ENCODE results near the gene PRR33.
"Not testable (repeated sequence)": the region's sequence is repeated elsewhere in the genome, so short reads cannot be mapped to it uniquely, and the experiment has no call there.

PRR33 gene

DNA sequence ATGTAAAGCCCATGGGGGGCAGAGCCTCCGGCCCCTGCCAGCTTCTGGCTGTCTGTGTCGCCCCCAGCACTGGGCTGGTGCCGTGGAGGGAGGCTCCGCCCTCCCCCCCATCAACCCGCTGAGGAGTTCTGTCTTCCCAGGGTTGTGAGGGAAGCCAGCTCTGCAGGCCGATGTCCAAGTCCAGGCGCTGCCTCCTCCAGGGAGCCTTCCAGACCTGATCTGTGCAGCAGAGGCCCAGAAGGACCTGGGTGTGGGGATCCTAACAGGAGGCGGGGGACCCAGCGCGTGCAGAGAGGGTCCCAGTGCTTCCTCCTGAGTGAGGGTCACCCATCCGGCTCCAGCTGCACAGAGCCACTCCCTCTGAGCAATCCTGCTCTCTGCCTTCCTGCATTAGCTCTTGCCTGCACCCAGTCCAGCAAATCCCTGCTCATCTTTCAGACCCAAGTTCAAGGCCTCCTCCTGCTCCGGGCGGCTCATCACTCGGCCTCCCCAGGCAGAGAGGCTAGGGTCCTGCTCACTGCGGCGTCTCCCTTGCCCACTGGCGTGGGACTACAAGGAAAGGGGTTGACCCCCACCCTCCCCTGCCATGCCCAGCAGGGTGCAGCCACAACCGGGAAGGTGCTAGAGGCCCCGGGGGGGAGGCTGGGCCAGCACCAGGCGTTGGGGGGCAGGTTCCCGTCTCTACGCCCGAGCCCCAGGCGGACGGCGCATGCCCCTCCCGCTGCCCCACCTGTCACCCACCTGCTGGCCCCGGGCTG lies 16.4 kb downstream of the PRR33 start:
- no peak for DNase-seq

DNA sequence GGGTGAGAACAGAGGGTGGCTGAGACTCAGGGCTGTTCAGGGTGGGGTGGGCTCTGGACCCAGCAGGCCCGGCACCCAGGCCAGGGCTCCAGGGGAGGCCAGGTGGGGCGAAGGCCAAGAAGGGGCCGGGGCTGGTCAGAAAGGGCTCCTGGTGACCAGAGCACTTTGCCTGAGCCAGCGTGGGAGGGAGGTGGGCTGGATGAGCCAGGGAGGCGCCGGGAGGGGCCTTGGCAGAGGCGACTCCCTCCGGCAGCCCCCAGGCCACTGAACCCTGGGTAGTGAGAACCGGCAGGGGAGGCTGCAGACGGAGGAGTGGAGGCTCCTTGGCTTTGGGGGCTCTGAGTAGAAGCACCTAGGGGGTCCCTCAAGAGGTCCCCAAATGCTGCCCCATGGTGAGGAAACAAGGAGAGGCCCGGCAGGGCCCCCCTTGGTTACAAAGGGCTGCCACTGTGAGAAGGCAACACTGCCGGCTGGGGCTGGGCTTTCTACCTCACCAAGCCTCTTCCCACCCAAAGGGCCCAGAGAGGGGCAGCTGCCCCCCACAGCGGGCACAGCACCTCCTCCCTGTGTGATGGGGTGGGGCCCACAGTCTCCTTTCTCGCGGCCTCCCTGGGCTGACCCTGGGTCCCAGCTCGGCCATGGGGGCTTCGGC lies 17.1 kb downstream of the PRR33 start:
- not testable (repeated sequence) for DNase-seq

DNA sequence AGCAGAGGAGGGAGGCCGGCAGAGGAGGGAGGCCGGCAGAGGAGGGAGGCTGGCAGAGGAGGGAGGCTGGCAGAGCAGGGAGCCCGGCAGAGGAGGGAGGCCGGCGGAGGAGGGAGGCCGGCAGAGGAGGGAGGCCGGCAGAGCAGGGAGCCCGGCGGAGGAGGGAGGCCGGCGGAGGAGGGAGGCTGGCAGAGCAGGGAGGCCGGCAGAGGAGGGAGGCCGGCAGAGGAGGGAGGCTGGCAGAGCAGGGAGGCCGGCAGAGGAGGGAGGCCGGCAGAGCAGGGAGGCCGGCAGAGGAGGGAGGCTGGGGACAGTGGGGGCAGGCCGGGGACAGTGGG lies 17.9 kb downstream of the PRR33 start:
- not testable (repeated sequence) for DNase-seq

DNA sequence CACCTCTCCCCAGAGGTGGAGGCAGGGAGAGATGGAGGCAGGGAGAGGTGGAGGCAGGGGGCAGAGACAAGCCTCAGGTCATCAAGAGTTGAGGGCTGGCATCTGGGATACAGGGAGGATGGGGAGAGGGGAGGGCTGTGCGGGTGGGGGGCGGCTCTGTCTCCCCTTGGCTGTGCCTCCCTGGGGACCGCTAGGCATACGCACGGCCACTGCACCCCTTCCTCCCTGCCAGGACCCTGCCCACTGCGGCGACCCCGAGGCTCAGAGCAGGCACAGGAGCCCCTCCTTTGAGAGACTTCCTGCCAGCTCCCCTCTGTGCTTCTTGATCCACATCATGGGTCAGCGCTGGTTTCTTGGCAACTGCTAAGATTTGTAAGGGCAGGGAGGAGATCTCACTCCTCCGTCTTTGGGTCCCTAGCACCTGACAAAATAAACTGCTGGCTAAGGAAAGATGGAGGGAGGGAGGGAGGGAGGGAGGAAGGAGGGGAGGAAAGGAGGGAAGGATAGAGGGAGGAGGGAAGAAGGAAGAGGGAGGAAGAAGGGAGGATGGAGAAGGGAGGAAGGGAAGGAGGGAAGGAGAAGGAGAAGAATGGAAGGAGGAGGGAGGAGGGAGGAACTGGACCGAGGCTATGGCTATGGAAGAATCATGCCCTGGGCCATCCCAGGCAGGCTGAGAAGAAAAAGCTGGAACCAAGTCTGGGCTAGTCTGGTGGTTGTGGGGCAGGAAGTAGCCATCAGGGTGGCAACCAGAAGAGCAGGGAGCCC lies 18.5 kb downstream of the PRR33 start:
- peak; percentile 29 for DNase-seq

DNA sequence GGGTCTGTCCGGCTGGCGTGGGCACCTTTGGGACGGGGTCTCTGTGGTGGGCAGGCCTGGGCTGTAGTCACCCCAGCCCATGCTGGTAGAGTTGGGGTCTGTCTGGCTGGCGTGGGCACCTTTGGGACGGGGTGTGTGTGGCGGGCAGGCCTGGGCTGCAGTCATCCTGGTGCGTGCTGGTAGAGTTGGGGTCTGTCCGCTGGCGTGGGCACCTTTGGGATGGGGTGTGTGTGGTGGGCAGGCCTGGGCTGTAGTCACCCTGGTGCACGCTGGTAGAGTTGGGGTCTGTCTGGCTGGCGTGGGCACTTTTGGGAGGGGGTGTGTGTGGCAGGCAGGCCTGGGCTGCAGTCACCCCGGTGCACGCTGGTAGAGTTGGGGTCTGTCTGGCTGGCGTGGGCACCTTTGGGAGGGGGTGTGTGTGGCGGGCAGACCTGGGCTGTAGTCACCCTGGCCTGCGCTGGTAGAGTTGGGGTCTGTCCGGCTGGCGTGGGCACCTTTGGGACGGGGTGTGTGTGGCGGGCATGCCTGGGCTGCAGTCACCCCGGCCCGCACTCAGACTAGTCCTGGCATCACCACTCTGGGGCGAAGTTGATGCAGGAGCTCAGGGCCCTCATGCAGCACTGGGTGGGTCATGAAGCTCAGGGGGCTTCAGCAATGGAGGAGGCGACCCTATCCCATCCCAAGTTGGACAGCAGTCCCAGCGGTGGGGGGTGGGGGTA lies 19.3 kb downstream of the PRR33 start:
- DNase-seq: no peak

DNA sequence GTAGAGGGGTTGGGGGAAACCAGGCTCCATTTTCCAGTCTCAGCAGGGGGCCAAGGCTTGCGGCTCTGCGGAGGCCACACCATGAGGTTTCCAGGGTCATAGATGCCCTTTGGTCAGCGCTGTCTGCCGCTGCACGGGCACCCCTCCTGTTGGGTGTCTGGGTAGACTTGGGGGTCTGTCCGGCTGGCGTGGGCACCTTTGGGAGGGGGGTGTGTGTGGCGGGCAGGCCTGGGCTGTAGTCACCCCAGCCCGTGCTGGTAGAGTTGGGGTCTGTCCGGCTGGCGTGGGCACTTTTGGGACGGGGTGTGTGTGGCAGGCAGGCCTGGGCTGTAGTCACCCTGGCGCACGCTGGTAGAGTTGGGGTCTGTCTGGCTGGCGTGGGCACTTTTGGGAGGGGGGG lies 20.2 kb downstream of the PRR33 start:
- no peak for DNase-seq

DNA sequence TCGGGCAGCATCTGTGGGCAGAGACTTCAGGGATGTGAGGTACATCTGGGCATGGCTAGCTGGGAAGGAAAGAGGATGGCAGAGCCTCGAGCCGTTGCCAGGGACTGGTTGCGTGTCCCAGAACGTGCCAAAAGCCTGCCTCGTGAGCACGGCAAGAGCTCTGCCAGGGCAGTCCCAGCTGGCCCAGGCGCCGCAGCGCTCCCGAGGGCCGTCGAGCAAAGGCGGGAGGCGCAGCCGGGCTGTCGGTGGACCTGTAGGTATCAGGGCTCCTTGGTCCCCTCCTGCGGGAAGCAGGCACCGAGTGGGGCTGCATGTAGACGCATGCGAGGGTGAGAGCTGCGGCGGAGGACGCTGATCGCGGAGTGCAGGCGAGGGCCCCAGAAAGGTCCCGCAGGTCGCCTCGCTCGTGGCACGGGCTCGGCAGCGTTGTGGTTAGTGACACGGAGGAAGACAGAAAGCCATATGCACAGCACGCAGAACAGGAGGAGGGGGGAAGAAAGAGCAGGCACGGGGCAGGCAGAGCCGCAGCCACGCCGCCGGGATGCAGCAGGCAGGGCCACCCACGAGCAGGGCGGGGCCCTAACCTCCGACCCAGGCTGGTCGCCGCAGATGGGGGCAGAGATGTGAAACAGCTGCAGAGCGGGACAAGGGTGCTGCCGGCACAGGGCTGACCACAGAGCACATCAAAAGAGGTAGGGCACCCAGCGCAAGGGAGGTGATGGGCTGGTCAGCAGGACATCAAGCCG lies 20.8 kb downstream of the PRR33 start:
- no peak for DNase-seq

DNA sequence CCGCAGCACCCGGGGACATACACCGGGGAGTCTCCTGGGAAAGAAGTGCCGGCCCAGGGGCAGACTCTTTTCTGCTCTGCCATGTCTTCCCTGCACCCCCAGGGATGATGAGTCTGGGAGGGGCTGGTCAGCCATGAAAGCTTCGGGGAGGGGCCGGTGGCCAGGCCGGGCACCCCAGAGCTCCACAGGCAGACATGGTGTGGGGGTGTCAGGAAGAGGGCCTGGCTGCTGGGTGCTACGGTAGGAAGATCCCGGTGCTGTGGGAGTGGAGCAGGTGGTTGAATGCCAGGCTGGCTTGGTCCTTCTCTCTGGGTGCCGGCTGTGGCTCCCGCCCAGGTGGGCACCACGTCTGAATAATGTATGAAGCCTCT lies 21.4 kb downstream of the PRR33 start:
- DNase-seq: no peak

DNA sequence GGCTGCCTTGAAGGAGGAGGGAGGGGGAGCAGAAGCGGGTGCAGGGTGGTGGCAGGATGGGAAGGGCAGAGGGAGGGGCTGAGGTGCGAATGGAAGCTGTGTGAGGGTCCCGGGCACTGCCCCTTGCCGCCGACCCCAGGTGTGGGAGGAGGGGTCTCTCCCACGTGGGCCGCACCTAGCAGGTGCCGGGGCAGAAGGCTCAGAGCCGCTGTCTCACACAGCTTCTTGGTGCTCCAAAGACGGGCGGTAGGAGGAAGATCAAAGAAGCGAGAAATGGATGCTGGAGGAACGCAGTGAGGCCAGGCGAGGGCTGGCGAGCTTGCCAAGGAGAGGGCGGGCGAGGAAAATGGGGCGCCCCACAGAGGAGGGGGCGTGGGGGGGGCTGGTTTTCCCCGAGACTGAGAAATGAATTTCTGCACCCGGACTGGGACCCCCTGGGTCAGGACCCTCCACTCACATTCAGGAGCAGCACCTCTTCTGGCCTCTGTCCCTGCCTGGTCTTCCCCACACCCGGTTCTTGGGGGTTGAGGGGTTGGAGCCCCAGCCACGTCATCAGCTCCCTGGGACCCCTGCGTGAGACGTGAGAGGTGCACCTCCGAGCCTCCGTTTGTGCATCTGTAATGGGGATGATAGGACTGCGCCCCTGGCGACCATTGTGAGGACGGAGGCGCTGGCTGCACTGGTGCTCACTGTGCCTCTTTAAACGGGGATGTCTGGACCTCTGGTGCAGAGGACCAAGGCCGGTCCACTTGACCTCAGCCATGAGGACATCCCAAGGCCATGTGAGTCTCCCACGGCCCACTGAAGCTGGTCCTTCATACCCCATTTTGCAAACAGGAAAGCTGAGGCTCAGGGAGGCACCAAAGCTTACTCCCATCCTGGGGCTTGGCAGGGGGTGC lies 22.0 kb downstream of the PRR33 start:
- DNase-seq: no peak

DNA sequence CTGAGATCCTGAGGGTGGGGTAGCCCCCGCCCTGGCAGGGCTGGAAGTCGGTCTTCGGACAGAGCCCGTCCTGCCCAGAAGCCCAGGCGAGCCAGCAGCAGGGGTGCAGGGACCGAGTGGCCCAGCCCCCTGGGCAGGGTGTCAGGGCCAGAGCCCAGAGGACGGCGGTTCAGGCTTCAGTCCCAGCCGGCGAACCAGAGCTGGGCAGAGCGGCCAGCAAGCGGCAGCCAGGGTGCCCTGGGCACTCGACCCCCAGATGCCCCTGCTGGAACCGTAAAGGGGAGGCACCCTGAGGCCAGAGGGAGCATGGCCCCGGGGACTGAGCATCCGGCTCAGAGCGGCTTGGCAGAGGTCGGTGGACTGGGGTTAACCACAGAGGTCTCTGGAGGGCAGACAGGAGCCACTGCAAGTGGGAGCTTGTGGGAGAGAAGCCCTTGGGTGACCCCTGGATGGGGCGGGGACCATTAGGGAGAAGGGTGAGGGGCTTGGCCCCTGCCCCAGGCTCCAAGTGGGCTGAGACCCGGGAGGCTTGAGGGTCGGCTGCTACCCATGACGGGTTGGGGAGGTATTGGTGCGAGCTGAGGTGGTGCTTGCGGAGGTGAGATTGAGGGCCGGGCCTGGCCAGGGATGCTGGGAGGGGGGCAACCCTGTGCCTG lies 22.9 kb downstream of the PRR33 start:
- no peak for DNase-seq

DNA sequence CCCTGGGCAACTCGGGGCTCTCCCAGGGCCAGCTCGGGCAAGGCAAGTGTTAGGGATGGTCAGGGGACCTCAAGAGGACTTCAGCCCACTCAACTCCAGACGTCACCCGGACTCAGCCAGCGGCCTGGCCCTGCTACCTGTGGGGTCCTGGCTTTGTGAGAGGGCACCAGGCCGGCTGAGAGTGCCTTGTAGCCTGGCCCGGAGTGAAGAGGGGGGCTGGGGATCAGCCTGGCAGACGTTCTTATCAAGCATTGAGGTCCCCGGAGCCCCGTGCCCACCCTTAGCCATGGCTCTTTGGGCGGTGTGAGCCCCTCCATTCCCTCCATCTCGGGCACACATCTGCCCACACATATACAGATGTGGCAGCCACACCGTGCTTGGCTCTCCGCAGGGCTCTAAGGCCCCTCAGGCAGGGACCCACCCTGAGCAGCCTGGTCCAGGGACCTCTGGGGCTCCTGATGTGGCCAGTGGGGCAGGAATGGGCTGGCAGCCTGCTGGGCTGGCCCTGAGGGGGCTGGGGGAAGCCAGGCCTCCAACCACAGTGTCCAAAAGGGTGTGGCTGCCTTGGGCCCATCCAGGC lies 23.5 kb downstream of the PRR33 start:
- DNase-seq: no peak

DNA sequence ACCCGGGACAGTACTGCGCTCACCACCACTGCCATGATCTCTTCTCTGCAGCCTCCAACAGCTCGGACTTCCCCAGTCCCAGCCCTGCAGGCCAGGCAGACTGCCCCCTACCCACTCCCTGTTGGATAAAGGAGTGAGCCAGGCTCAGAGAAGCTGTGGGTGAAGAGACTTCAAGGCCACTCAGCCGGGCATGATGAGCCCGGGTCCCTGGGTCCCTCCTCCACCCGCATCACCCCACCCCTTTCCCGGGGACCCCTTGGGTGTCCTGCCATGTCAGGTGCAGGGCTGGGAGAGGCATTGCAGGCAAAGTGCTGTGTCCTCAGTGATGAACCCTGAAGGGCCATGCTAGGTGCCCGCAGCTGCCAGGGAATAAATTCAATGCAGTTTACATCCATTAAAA lies 24.3 kb downstream of the PRR33 start:
- DNase-seq: no peak

DNA sequence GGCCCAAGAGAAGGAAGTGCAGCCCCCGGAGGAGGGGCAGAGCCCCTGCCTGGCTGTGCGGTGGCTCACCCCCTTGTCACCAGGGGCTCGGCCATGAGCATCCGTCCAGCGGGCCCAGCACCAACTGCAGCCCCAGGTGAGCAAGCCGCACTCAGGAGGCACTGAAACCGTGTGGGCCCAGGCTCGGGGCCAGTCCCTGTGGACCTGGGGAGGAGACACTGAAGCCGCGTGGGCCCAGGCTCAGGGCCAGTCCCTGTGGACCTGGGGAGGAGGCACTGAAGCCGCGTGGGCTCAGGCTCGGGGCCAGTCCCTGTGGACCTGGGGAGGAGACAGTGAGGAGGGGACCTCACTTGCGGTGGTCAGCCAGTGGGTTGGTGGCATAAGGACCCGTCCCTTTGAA lies 24.9 kb downstream of the PRR33 start:
- DNase-seq: no peak

DNA sequence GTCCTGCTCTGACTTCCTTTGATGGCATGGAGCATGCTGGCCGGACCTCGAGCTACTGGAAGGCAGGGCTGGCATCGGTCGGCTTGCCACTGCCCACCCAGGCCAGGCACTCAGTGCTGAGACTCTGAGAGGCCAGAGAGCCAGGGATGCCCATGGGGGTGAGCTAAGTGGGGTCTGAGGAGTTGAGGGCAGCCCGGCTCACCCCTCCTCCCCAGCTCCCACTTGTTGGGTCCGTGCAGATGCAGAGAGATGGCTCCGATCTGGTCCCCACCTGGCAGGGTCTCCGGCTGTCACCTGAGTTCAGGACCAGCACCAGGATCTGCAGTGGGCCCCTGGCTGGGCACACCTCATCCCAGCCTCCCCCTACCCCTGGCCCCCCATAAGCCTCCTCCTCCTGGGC lies 25.5 kb downstream of the PRR33 start:
- DNase-seq: no peak

DNA sequence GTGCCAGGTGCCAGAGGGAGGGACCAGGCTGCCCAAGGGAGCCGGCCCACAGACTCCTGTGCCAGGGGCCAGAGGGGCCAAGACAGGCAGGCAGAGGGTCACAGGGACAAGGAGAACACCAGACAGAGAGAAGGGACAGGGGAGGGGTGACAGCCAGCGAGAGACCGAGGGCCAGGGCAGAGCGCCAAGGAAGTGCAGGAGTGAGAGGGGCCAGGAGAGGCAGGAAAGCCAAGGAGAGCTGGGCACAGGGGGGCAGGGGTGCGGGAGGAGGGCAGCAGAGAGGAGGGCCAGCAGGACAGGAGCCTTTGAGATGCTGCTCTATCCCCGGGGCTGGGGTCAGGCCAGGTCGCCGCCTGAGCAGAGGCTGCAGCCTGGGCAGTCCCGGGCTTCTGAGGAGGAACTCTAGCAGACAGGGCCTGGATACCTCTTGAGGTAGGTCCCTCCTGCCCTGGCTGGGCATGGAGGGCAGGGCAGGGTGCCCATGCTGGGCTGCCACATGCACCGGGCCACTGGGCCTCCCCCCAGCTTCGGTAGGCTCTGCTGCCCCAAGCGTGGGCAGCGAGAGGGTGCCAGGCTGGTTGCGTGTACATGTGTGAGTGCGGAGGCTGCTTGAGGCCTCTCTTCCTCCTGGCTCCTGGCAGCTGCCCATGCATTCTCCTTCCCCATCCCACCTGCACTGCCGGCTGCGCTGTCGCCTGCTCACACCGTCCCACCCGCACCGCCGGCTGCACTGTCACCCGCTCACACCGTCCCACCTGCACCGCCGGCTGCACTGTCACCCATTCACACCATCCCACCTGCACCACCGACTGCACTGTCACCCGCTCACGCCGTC lies 26.6 kb downstream of the PRR33 start:
- no peak for DNase-seq

DNA sequence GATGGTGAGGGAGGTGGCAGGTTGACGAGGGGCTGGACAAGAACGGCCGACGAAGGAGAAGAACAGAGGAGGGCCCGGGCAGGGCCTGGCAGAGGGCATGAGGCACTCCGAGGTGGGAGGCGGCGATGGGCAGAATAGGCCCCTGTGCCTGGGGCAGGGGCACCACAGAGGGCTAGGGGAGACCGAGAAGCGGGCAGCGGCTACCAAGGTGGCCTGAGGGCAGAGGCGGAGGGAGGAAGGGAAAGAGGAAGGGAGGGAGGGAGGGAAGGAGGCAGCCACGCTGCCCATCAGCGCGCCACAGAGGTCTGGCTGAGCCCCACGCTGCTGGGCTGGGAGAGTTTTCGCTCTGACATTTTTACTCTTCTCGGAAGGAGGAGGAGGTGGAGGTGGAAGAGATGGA lies 27.5 kb downstream of the PRR33 start:
- DNase-seq: no peak

DNA sequence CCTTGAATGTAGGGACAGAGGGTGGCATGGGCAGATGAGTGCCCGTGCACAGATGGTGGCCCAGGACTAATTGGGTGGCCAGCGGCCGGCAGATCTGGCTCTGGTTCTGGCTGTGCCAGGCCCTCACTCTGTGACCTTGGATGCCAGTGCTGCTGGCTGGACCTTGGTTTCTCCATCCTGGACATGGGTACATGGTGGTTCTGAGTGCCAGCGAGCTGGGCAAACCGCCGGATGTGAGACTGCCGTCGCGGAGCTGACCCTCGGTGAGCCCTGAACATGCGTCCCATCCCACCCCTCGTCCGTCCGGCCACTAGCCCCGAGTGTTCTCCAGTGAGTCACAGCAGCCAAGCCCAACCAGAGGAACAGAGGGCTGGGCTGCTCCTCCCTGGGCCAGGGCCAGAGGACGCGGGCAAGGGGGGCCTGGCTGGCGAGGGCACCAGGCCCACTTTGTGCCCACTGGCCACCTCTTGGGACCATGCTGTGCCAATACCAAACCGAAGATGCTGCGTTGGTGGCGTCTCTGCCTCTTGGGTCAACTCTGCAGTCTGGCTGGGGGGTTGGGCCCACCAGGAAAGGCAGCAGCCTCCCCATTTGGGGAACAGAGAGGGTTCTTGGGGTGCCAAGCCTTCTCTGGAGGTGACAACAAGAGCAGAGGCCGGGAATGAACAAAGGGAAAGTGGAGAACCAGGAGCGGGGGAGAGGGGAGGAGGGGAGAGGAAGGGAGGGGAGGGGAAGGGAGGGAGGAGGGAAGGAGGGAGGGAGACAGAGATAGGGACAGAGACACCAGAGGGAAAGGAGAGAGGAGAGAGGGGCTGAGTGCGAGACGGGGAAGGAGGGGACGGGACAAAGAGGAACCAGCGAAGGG lies 28.1 kb downstream of the PRR33 start:
- DNase-seq: peak; percentile 94

DNA sequence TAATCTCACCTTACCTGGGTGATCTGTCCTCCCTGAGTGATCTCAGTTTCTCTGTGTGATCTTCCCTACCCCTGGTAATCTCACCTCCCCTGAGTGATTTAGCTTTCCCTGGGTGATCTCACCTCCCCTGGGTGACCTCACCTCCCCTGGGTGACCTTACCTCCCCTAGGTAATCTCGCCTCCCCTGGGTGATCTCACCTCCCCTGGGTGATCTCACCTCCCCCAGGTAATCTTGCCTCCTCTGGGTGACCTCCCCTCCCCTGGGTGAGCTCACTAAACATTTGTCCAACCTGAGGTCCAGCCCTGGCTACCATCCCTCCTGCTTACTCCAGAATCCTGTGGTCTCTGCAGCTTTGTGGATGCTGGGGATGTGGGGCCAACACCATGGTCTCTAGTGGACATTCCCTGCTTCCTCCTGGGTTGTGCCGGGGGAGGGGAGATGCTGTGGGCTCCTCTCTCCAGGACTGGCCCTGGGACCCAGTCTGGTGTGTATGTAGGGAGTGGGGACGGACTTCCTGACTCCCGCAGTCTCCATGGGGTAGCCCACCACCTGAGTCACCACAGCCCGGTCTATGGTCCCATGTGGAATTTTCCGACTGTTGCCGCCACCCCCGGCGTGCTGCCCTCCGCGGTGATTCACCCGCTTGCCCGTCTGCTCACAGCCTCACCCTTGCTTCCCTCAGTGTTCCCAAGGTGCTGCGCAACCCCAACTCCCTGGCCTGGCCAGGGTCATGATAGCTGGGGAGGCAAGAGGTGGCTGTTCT lies 28.9 kb downstream of the PRR33 start:
- peak; percentile 26 for DNase-seq
